ENCODE data around the gene USP34.
"Not testable (repeated sequence)": the region's sequence is repeated elsewhere in the genome, so short reads cannot be mapped to it uniquely, and the experiment has no call there.

USP34 gene

GRCh38 chr2:61233581-61233980 is 237.3 kb downstream of the USP34 start:
- DNase-seq = no peak

DNA sequence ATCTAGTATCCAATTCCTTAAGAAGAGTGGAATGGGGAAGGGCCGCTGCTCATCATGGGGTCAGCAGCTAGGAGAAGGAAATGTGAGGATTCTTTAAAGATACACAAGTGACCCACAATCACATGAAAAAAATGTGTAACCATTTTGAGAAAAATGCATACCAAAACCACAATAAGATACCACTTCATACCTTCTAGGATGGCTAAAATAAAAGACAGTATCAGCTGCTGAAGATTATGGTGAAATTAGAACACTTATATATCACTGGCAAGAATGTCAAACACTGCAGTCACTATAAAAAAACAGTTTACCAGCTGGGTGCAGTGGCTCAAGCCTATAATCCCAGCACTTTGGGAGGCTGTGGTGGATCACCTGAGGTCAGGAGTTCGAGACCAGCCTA is 241.0 kb downstream of the USP34 start:
- DNase-seq = no peak

DNA sequence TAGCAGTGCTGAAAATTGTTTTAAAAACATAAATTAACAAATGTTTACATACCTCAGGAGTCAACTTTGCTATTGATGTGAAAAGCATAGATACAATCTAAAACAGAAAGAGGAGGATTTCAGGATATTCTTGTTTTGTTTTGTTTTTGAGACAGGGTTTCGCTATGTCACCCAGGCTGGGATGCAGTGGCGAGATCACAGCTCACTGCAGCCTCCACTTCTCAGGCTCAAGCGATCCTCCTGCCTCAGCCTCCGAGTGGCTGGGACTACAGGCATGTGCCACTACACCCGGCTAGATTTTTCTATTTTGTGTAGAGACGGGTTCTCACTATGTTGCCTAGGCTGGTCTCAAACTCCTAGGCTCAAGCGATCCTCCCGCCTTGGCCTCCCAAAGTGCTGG is 248.3 kb downstream of the USP34 start:
- no peak for DNase-seq

GRCh38 chr2:61221819-61222218 is 249.1 kb downstream of the USP34 start:
- no peak for DNase-seq

GRCh38 chr2:61220768-61221167 is 250.1 kb downstream of the USP34 start:
- no peak for DNase-seq

DNA sequence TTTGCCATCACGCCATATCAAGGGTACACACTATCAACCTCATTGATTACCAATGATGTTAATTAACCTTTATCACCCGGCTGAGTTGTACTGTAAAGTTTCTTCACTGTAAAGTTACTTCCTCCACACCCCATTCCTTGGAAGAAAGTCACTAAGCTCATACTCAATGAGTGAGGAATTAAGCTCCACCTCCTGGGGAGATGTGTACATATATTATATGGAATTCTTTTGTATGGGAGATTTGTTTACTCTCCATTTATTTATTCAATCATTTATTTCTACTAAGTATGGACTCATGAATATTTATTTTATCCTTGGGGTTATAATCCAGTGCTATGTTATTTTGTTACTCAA is 252.1 kb downstream of the USP34 start:
- no peak for DNase-seq

DNA sequence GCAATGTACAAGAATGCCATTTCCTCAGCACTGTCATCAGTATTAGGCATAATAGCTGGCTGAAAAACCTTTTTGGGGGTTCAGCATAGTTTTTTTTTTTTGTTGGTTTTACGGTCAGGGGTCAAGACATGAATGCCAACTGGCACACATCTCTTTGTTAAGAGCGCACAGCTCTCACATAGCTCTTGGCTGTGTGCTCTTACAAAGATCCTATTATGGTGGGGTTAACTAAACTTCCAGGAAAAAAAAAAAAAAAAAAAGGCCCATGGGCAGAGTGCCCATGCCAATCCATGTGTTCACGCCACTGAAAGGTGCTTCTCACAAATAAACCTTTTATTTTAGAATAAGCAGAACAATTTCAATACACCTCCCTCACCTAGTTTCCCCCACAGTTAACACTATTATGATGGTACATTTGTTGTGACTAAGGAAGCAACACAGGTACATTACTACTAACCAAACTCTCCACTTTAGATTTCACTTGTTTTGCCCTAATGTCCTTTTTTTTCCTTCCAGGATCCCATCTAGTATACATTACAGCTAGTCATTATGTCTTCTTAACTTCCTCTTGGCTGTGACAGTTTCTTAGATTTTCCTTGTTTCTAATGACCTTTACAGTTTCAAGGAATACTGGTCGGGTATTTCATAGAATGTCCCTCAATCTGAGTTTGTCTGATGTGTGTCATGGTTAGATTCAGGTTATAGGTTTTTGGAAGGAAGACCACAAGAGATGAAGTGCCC is 252.6 kb downstream of the USP34 start:
- no peak for DNase-seq

GRCh38 chr2:61214171-61214570 is 256.7 kb downstream of the USP34 start:
- DNase-seq = no peak

DNA sequence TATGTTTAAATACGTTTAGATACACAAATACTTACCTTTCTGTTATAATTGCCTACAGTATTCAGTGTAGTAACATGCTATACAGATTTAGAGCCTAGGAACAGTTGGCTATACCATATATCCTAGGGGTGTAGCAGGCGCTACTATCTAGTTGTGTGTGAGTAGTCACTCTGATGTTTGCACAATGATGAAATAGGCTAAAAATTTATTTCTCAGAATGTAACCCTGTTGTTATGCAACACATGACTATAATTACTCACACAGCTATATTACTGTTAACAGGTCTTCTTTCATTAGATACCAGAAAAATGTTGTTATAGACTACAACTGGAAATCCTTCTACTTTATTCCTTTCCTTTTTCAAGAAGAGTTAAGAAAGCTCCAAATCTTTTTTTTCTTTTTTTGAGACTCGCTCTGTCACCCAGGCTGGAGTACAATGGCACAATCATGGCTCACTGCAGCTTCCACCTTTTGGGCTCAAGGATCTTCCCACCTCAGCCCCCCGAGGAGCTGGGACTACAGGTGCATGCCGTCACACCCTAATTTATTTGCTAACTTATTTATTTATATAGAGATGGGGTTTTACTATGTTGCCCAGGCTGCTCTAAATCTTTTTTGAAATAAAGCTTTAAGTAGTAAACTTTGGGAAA is 260.4 kb downstream of the USP34 start:
- DNase-seq = no peak

- DNase-seq = no peak
Measured at GRCh38 chr2:61205132-61205531, 265.8 kb downstream of the USP34 start.

DNA sequence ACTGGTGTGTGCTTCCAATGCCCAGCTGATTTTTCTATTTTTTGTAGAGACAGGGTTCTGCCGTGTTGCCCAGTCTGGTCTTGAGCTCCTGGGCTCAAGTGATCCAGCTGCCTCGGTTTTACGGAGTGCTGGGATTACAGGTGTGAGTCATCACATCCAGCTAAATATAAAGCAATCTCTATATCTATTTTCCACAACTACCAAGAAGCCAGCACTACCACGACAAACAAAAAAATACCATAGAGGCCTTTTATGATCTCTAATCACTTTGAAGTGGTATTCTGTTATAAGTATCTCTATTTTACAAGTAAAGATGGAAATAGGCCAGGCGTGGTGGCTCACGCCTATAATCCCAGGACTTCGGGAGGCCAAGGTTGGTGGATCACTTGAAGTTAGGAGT is 274.2 kb downstream of the USP34 start:
- DNase-seq = no peak

DNA sequence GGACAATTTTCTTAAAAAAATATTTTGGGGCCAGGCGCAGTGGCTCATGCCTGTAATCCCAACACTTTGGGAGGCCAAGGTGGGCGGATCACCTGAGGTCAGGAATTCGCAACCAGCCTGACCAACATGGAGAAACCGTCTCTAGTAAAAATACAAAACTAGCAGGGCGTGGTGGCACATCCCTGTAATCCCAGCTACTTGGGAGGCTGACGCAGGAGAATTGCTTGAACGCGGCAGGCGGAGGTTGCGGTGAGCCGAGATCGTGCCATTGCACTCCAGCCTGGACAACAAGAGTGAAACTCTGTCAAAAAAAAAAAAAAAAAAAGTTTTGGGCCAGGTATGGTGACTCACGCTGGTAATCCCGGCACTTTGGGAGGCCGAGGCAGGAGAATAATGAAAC is 276.2 kb downstream of the USP34 start:
- not testable (repeated sequence) for DNase-seq

DNA sequence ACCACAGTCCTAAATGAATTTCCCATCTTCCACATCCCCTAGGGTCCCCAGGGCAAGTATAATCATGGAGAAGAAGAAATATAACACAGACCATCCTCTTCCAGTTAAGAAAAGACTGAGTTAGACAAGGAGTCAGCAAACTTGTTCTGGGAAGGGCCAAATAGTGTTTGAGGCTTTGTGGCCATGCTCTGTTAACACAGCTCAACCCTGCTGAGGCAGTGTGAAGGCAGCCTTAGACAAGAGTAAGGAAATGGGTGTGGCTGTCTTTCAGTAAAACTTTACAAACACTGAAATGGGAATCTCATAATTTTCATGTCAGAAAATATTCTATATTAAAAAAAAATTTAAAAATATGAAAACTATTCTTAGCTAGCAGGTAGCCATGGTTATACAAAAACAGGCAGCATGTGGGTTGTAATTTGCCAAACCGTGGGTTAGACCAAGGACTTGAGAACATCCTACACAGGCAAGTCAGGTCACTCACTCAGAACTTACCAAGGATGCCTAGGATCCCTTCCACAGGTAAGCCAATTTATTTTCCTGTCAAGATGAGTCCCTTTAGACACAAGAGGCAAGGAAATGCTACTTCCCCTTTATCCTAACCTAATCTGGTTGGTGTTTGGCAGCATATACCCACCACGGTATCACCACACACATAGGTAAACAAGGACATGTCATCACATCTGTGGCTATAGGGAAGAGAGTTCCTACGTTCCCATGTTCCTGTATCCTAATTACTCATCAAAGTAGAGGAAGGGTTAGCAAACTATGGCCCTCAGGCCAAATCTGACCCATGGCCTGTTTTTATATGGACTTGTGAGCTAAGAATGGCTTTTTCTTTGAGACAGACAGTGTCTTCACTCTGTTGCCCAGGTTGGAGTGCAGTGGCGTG is 277.0 kb downstream of the USP34 start:
- DNase-seq = no peak

DNA sequence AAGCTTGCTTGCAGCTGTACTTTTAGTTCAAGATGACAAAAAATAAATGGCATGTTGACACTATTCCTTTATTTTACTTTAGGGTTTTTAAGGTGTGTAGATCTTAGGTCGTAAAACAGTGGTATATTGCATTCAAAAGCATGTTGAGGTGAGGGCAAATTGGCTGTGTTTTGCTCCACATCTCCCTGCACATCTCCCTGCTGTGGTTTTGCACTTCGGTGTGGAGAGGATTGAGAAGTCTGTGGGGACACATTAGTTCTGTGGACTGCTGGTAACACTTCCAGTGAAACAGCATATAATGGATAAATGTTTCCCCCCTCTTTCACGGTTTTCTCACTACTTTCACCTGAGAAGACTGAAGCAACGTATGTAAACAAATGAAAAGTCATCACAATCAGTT is 283.8 kb downstream of the USP34 start:
- DNase-seq = no peak

GRCh38 chr2:61185231-61185728 is 285.6 kb downstream of the USP34 start:
- DNase-seq = no peak

GRCh38 chr2:61184263-61184662 is 286.6 kb downstream of the USP34 start:
- DNase-seq = no peak

- no peak for DNase-seq
Measured at GRCh38 chr2:61183795-61184194, 287.1 kb downstream of the USP34 start.

GRCh38 chr2:61182059-61182383 is 288.9 kb downstream of the USP34 start:
- no peak for DNase-seq

DNA sequence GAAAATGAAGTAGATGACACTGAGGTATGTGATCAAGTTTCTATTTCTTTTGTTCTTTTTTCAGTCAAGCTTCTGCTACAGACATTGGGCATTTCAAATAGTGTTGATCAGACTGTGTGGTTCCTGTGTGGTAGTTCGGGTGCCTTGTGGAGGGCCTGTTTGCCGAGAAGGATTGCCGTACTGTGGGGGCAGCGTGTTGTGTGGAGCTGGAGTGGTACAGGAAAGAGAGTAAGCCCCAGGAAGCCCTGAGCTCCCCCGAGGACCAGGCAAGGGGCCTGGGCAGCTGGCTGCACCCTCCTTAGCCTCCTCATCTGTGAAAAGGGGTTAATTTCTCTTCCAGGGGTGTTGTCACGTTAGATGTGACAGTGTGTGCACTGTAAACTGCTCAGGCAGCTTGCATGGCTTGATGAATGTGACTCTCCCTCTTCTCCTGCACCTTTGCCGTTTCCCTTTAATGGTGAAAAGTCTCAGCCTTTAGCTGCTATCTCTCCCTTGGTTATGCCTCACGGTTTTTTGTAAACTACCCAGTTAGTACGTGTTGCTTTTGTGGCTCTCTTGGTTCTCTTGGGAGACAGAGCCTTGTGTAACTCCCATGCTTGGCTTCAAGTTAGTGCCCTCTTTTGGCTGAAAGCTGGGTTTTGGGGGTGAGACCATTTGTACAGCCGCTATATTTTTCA is 289.4 kb downstream of the USP34 start:
- no peak for DNase-seq

GRCh38 chr2:61180686-61181085 is 290.2 kb downstream of the USP34 start:
- DNase-seq = no peak

DNA sequence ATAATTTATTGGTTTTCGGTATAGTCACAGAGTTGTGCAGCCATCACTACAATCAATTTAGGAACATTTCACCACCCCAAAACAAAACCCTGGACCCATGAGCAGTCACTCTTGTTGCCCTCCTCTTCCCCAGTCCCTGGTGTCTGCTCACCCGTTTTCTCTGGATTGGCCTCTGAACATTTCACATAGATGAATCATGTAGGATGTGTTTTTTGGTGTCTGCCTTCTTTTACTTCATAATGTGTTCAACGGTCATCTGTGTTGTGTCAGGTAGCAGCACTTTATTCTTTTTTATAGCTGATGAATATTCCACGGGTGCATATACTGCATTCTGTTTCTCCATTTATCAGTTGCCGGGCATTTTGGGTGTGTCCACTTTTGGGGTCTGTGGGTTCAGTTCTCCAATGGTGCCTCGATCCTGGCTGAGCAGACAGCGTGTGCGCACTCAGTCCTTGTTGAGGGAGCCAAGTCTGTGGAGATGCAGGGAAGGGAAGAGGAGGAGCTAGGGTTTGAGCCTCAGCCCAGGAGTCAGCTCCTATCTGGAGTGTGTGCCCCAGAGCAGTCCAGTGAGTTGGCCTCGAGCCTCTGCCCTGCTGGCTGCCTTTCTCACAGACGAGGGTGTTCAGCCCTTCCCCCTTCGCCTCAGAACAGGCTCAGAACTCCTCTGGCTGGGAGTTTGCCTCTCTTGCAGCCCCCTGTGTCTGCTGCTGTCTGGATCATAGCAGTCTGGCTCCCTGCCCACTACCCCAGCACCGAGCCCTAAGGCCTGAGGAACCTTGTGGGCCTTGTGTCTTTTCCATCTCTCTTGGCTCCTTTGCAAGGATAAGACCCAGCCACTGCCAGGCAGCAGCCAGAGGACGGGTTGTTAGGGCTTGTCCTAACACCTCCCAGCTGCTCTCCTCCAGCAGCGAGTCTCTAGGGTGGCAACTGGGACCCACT is 290.9 kb downstream of the USP34 start:
- no peak for DNase-seq
